Ovary (tissue), 9 donors: ENCODE data around the gene SHPK. TPM values are rescaled to one million over a fixed set of nuclear protein-coding genes. Genes with fewer than 3 reads are reported as not detected.

Source experiments
- DNase-seq, 5 donors: peaks; one replicate each; pipeline ENCODE4 v3.0.0-alpha.2; 2019 to 2020
- H3K27ac ChIP-seq, 2 donors: fragments of 200-600 bp; one replicate each; pipeline versions ENCODE4 v1.5.1 to v1.8.0; 2019 to 2022
- H3K27me3 ChIP-seq: fragments of 200-600 bp; one replicate; pipeline ENCODE4 v1.8.0; 2022
- H3K36me3 ChIP-seq: fragments of 200-600 bp; sonication (generic); one replicate; pipeline ENCODE4 v1.5.1; 2019
- H3K4me1 ChIP-seq: one replicate; pipeline ENCODE4 v1.8.1; 2013; ENCODE audit warnings: mild to moderate bottlenecking, moderate library complexity; ENCODE audit not compliant: insufficient read depth
- H3K4me3 ChIP-seq: fragments of 200-600 bp; sonication (generic); one replicate; pipeline ENCODE4 v1.5.1; 2017
- H3K9me3 ChIP-seq, 2 donors: fragments of 200-600 bp in 1 of 2; sonication (generic) in 1 of 2; one replicate each; pipeline versions ENCODE4 v1.5.1 to v1.8.1; 2013 to 2019; ENCODE audit warnings: mild to moderate bottlenecking in 1 of 2, moderate library complexity in 1 of 2
- EP300 ChIP-seq: sonication (generic); formaldehyde crosslinking; IDR thresholded peaks from one replicate; pipeline ENCODE4 v1.6.1; 2017; ENCODE audit warnings: antibody characterized with exemption
- POLR2A ChIP-seq: fragments of 450-650 bp; IDR thresholded peaks from one replicate; pipeline ENCODE4 v1.6.1; 2017; ENCODE audit warnings: antibody characterized with exemption, mild to moderate bottlenecking, moderate library complexity
- WGBS, 3 donors: extraction: QIAGEN DNeasy Blood & Tissue Kit in 1 of 3; methylation state at CpG; one replicate each; pipeline versions ENCODE4 v1.1.5 to v1.1.7; 2013 to 2017; 5-methylcytosine and 5-hydroxymethylcytosine counted together
- intact Hi-C, 4 donors: fragments of 100-400 bp; cut with DNase I; formaldehyde crosslinking; loops; one replicate each; pipeline versions ENCODE4 v1.11.0 to v1.15.1; 2022 to 2023
- polyA plus RNA-seq, 2 donors: library from polyadenylated mRNA; stranded (reverse); fragments of 200-250 nt in 1 of 2; fragments of 350-450 nt in 1 of 2; fragmentation: Illumina TruSeq in 1 of 2; extraction: RNeasy Lipid Tissue Mini Kit (QIAGEN cat#74804) in 1 of 2; gene quantifications; one replicate each; pipeline ENCODE4 v1.2.3, GENCODE V29; 2013 to 2014
- total RNA-seq, 7 donors: library from RNA; depleted of rRNA in 2 of 7; stranded (reverse); fragments of >200 nt in 2 of 7; fragmentation: NEBNext Ultra II Directional in 3 of 7; extraction: Animal tissue kit (Norgen Biotek cat#: 25700) in 3 of 7; gene quantifications; one replicate each; pipeline versions ENCODE4 v1.1.0 to v1.2.4, GENCODE V29; 2016 to 2023
- TF ChIP-seq, protein P1 (sequence below), 3 donors: fragments of 450-650 bp in 2 of 3; fragments of 200-600 bp in 1 of 3; IDR thresholded peaks; one replicate each; pipeline versions ENCODE4 v1.5.1 to v1.8.0; 2016 to 2022; ENCODE audit warnings: antibody characterized with exemption in 3 of 3, mild to moderate bottlenecking in 1 of 3
- donor health status: DM: no; HTN: no; CAD: no; lungs with moderate emphysema.
- donor health status: DM: no; HTN: no; CAD: no.
- donor health status: Bipolar disorder and iron deficiency.
- donor health status: DM: yes; HTN: yes; CAD: no.
- donor health status: DM: no; HTN: no; CAD: no.
- donor health status: DM: yes; HTN: yes; CAD: no.

SHPK gene
- total and polyA plus RNA-seq, 9 donors, result 6.6 to 16.6 (median 13.0) TPM

DNA sequence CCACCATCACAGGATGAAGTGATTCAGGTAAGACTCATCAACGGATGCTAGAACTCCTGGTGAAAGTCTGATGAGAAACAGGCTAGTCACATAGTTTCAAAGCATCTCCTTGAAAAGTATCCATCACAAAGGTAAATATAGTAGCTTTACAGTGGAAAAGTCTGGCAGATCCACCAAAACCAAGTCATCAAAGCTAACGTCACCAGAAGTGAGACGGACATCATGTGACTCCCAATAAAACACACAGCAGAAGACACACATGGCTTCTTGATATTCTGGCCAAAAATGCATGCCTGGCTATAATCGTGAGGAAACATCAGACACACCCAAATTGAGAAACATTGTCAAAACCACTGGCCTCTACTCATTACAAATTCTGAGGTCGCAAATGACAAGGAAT, 60.5 kb downstream of the SHPK start:
- Histone ChIP-seq H3K27ac (no peak overlapping the region), H3K36me3 (no peaks in the 10 kb centered on the region), H3K27me3 (no peaks in the 10 kb centered on the region), H3K4me3 (no peak overlapping the region), H3K4me1 (no peaks in the 10 kb centered on the region), H3K9me3 (no peaks in the 10 kb centered on the region)
- WGBS, 3 donors, result 77 to 78% (median 77%) methylated on average over 5 of the region's 5 CpGs
- TF ChIP-seq EP300 (no peak), POLR2A (no peak)
- TF ChIP-seq, protein P1, sequence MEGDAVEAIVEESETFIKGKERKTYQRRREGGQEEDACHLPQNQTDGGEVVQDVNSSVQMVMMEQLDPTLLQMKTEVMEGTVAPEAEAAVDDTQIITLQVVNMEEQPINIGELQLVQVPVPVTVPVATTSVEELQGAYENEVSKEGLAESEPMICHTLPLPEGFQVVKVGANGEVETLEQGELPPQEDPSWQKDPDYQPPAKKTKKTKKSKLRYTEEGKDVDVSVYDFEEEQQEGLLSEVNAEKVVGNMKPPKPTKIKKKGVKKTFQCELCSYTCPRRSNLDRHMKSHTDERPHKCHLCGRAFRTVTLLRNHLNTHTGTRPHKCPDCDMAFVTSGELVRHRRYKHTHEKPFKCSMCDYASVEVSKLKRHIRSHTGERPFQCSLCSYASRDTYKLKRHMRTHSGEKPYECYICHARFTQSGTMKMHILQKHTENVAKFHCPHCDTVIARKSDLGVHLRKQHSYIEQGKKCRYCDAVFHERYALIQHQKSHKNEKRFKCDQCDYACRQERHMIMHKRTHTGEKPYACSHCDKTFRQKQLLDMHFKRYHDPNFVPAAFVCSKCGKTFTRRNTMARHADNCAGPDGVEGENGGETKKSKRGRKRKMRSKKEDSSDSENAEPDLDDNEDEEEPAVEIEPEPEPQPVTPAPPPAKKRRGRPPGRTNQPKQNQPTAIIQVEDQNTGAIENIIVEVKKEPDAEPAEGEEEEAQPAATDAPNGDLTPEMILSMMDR (IDR thresholded peaks at IDR 0.05), result no peak
- intact Hi-C loops, result no loop called here
- DNase-seq, result no peak

DNA sequence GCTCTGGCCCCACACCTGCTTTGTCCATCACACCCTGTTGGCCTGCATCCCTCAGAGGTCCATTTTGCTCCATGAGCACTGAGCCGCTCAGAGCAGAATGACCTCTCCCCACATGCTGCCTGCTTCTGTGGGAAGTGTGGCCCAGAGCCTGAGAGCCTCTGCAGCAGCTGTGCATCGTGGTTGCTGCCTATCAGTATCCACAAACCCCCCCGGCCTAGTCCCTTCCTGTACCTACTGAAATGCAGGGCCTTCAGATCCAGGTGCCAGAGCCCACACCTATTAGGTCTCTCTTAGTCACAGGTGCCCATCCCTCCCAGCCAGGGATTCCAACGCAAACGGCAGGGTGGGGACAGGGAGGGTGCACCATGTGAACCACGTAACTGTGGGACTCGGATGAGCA, 61.8 kb downstream of the SHPK start:
- no peak overlapping the region for H3K4me3 ChIP-seq
- TF ChIP-seq, protein P1 (IDR thresholded peaks at IDR 0.05), result no peak
- TF ChIP-seq EP300 (no peak), POLR2A (no peak)
- intact Hi-C loops, result no loop called here
- H3K27me3 ChIP-seq, result no peaks in the 10 kb centered on the region
- DNase-seq, result no peak
- H3K9me3 ChIP-seq, result no peaks in the 10 kb centered on the region
- WGBS, 3 donors, result 85 to 89% (median 85%) methylated on average over 7 of the region's 7 CpGs
- no peak overlapping the region for H3K27ac ChIP-seq
- no peaks in the 10 kb centered on the region for H3K4me1 ChIP-seq
- H3K36me3 ChIP-seq, result no peaks in the 10 kb centered on the region

DNA sequence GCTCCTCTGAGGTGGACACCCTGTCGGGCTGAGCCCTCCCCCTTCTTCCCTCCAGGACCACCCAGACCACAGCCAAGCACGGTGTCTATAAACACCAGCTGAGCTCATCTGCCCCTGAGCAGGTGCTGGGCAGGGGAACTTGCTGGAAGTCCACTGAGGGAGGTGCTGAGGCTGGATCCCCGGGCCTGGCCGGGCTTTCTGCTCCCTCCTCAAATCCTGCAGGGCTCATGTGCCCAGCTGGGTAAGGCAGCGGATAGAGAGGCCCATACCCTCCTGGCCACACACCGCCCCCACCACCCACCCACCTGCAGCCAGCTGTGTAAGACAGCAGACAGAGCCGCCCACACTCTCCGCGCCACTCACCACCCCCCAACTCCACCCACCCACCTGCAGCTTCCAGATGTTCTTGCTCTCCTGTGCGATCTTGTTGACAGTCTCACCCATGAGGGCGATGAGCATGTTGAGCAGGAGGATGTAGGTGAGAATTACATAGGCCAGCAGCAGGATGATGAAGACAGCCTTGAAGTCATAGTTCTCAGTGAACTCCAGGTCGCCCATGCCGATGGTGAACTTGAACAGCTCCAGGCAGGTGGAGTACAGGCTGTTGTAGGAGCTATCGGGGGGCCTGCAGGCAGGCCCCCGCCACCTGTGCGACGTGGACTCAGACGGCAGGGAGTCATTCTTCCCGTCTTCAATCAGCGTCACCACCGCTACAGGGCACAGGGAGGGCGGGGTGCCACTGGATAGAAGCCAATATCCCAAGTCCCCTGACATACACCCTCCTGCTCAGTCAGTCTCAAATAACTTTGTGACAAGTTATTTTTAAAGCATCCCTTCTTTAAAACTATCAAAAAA, 62.6 kb downstream of the SHPK start:
- Histone ChIP-seq H3K27me3 (no peaks in the 10 kb centered on the region), H3K36me3 (no peaks in the 10 kb centered on the region), H3K4me1 (no peaks in the 10 kb centered on the region), H3K9me3 (no peaks in the 10 kb centered on the region), H3K4me3 (no peak overlapping the region), H3K27ac (no peak overlapping the region)
- TF ChIP-seq, protein P1 (IDR thresholded peaks at IDR 0.05), result no peak
- no peak for TF ChIP-seq EP300
- no peak for TF ChIP-seq POLR2A
- WGBS, 3 donors, result 81 to 84% (median 83%) methylated on average over 22 of the region's 22 CpGs
- intact Hi-C loops, result no loop called here
- DNase-seq, result no peak

DNA sequence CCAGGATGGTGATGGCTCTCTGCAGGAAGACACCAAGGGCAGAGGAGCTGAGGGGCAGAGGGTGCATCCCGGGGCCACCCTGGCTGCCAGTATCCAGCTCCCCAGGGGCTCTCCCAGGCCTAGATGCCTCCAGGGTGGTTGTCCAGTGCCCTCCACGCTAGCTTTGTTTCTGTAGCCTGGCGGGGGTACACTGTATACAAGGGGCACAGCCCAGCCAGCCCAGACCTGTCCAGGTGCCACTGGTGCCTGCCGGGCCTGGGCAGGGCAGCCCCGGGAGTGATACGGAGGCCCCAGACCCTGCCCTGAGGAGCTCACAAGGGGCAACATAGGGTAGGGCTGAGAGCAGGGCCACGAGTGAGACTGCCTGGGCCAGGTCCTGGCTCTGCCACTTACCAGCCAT, 63.8 kb downstream of the SHPK start:
- 89 to 95% (median 92%) methylated on average over 6 to 7 of the region's 7 CpGs for WGBS, 3 donors
- no peak overlapping the region for H3K27ac ChIP-seq
- TF ChIP-seq POLR2A (no peak), EP300 (no peak)
- TF ChIP-seq, protein P1 (IDR thresholded peaks at IDR 0.05), result no peak
- intact Hi-C loops, result no loop called here
- no peaks in the 10 kb centered on the region for H3K36me3 ChIP-seq
- H3K9me3 ChIP-seq, result no peaks in the 10 kb centered on the region
- H3K27me3 ChIP-seq, result no peaks in the 10 kb centered on the region
- H3K4me1 ChIP-seq, result no peaks in the 10 kb centered on the region
- no peak overlapping the region for H3K4me3 ChIP-seq
- no peak for DNase-seq
